Peyer's patch (tissue), 4 donors: ENCODE results near the gene LLPH.

Source experiments
- CTCF ChIP-seq, 6 experiments: fragments of 450-650 bp in 4 of 6; fragments of 200-600 bp in 2 of 6; sonication (generic) in 1 of 6; IDR thresholded peaks; one replicate each; pipeline ENCODE4 v1.5.1; 2017 to 2019; ENCODE audit warnings: antibody characterized with exemption in 6 of 6, mild to moderate bottlenecking in 3 of 6, moderate library complexity in 1 of 6
- POLR2A ChIP-seq, 2 donors: fragments of 450-650 bp; IDR thresholded peaks; one replicate each; pipeline ENCODE4 v1.5.1; 2017; ENCODE audit warnings: antibody characterized with exemption in 2 of 2, mild to moderate bottlenecking in 2 of 2, moderate library complexity in 2 of 2

- no peak for TF ChIP-seq CTCF (IDR thresholded peaks at IDR 0.05)
- no peak for TF ChIP-seq POLR2A (IDR thresholded peaks at IDR 0.05)
Measured at GRCh38 chr12:66109056-66109455, 21.5 kb downstream of the LLPH start.
